8988T (cell line): ENCODE measurements around the gene PCDHB10.
A peak's percentile ranks its signal among the peaks of the same experiment; 100 is the strongest.
"Not testable (repeated sequence)": the region's sequence is repeated elsewhere in the genome, so short reads cannot be mapped to it uniquely, and the experiment has no call there.

Experiments
- DNase-seq: peaks from one replicate; pipeline ENCODE4 v3.0.0; 2011

Gene PCDHB10

GRCh38 chr5:141188682-141189081, 3.5 kb upstream of the PCDHB10 start:
- not testable (repeated sequence) for DNase-seq

- DNase-seq: not testable (repeated sequence)
Measured at GRCh38 chr5:141189131-141189530, 3.0 kb upstream of the PCDHB10 start.

GRCh38 chr5:141194332-141194731, 2.2 kb downstream of the PCDHB10 start:
- not testable (repeated sequence) for DNase-seq

GRCh38 chr5:141196363-141196762, 4.2 kb downstream of the PCDHB10 start:
- DNase-seq: no peak

GRCh38 chr5:141199359-141200235, 7.4 kb downstream of the PCDHB10 start, which contains the start of gene PCDHB11:
PCDHB11 (plus strand) TSS chr5:141199627; CDS start chr5:141199775, 148 bp downstream.
- DNase-seq: no peak

- DNase-seq: not testable (repeated sequence)
Measured at GRCh38 chr5:141201126-141201525, 9.0 kb downstream of the PCDHB10 start.

- not testable (repeated sequence) for DNase-seq
Measured at GRCh38 chr5:141201646-141202045, 9.5 kb downstream of the PCDHB10 start.

GRCh38 chr5:141208478-141208877, 16.3 kb downstream of the PCDHB10 start, which contains the start of gene PCDHB12:
PCDHB12 (plus strand) TSS chr5:141208719; CDS start chr5:141208908, 189 bp downstream.
- DNase-seq: peak; percentile 47

- DNase-seq: not testable (repeated sequence)
Measured at GRCh38 chr5:141210281-141210680, 18.1 kb downstream of the PCDHB10 start.

- not testable (repeated sequence) for DNase-seq
Measured at GRCh38 chr5:141210849-141211248, 18.7 kb downstream of the PCDHB10 start.

- DNase-seq: not testable (repeated sequence)
Measured at GRCh38 chr5:141213656-141214339, 21.6 kb downstream of the PCDHB10 start, which contains the start of gene PCDHB13. PCDHB13 (plus strand) TSS chr5:141213919; CDS start chr5:141214124, 205 bp downstream.

- DNase-seq: not testable (repeated sequence)
Measured at GRCh38 chr5:141214583-141214982, 22.4 kb downstream of the PCDHB10 start.

GRCh38 chr5:141215504-141215903, 23.4 kb downstream of the PCDHB10 start:
- DNase-seq: not testable (repeated sequence)

GRCh38 chr5:141216035-141216434, 23.9 kb downstream of the PCDHB10 start:
- DNase-seq: not testable (repeated sequence)

GRCh38 chr5:141223112-141223783, 31.1 kb downstream of the PCDHB10 start, which contains the start of gene PCDHB14:
PCDHB14 (plus strand) TSS chr5:141223343; CDS start chr5:141223506, 163 bp downstream.
- DNase-seq: peak; percentile 48

- DNase-seq: not testable (repeated sequence)
Measured at GRCh38 chr5:141224844-141225243, 32.7 kb downstream of the PCDHB10 start.

- not testable (repeated sequence) for DNase-seq
Measured at GRCh38 chr5:141225421-141225820, 33.3 kb downstream of the PCDHB10 start.

GRCh38 chr5:141234109-141234667, 42.0 kb downstream of the PCDHB10 start:
- no peak for DNase-seq

- not testable (repeated sequence) for DNase-seq
Measured at GRCh38 chr5:141235922-141236321, 43.8 kb downstream of the PCDHB10 start.

- no peak for DNase-seq
Measured at GRCh38 chr5:141236516-141237313, 44.6 kb downstream of the PCDHB10 start.

GRCh38 chr5:141241496-141241895, 49.3 kb downstream of the PCDHB10 start:
- no peak for DNase-seq
